Posterior vena cava (tissue), 2 donors: ENCODE results near the gene SUMF2. TPM values are rescaled to one million over a fixed set of nuclear protein-coding genes. Genes with fewer than 3 reads are reported as not detected.
"Not testable (repeated sequence)": the region's sequence is repeated elsewhere in the genome, so short reads cannot be mapped to it uniquely, and the experiment has no call there.

Experiments
- DNase-seq: peaks from one replicate; pipeline ENCODE4 v3.0.0-alpha.2; 2020; ENCODE audit warnings: low spot score
- intact Hi-C, 2 donors: fragments of 100-400 bp; cut with DNase I; formaldehyde crosslinking; loops; one replicate each; pipeline versions ENCODE4 v1.14.1 to v1.14.2; 2022 to 2023
- total RNA-seq, 2 donors: library from RNA; stranded (reverse); fragmentation: NEBNext Ultra II Directional; extraction: Animal tissue kit (Norgen Biotek cat#: 25700); gene quantifications; one replicate each; pipeline ENCODE4 v1.2.1, GENCODE V29; 2021
- donor health status: DM: yes; HTN: yes; CAD: no.
- donor health status: DM: yes; HTN: yes; CAD: no.

Gene SUMF2
- total RNA-seq, 2 donors from 2014 or later: 84.6 to 129 TPM

- intact Hi-C loops: no loop called here
- peak; percentile 99 for DNase-seq
These were observed 12.5 kb upstream of the SUMF2 start, which contains the start of the genes CCT6A and PSPH for GRCh38 chr7:56051339-56052191. CCT6A (plus strand) TSS chr7:56051765; CDS start chr7:56051849, 84 bp downstream. PSPH (minus strand) TSS chr7:56051444; CDS start chr7:56021212, 30,232 bp downstream.

- no peak for DNase-seq
- intact Hi-C loops: no loop called here
These were observed 10.7 kb upstream of the SUMF2 start for GRCh38 chr7:56053379-56053778.

GRCh38 chr7:56053993-56054392, 10.1 kb upstream of the SUMF2 start:
- intact Hi-C loops: no loop called here
- no peak for DNase-seq

- intact Hi-C loops: no loop called here
- DNase-seq: no peak
These were observed 1.7 kb upstream of the SUMF2 start for GRCh38 chr7:56062382-56062781.

GRCh38 chr7:56063500-56063881, 595 bp upstream of the SUMF2 start:
- DNase-seq: no peak
- intact Hi-C loops: no loop called here

- DNase-seq: peak; percentile 48
- intact Hi-C loops: not testable (repeated sequence)
These were observed 2.3 kb downstream of the SUMF2 start for GRCh38 chr7:56066376-56066775.

GRCh38 chr7:56074371-56074791, 10.3 kb downstream of the SUMF2 start:
- intact Hi-C loops: loop anchor here (5.0 to 10.0 kb wide), 2 partner anchors 72 to 110 kb away; partner anchors contain the start of gene NIPSNAP2 (in 1 of the 2)
- peak; percentile 92 for DNase-seq

- DNase-seq: peak; percentile 63
- intact Hi-C loops: loop anchor here in 1 of 2 donors (5.0 to 10.0 kb wide), 2 partner anchors 75 to 113 kb away; partner anchors contain the start of gene NIPSNAP2
These were observed 13.6 kb downstream of the SUMF2 start for GRCh38 chr7:56077681-56078080.

GRCh38 chr7:56078196-56078595, 14.1 kb downstream of the SUMF2 start:
- intact Hi-C loops: loop anchor here in 1 of 2 donors (5.0 to 10.0 kb wide), 2 partner anchors 76 to 113 kb away; partner anchors contain the start of gene NIPSNAP2
- peak; percentile 68 for DNase-seq

GRCh38 chr7:56079450-56080185, 15.5 kb downstream of the SUMF2 start:
- intact Hi-C loops: loop anchor here in 1 of 2 donors (5.0 to 10.0 kb wide), 2 partner anchors 77 to 115 kb away; partner anchors contain the start of gene NIPSNAP2
- peak; percentile 91 for DNase-seq

GRCh38 chr7:56080726-56081435, 16.8 kb downstream of the SUMF2 start:
- DNase-seq: peak; percentile 81
- intact Hi-C loops: not testable (repeated sequence)

GRCh38 chr7:56081626-56082340, 17.7 kb downstream of the SUMF2 start:
- peak; percentile 72 for DNase-seq
- intact Hi-C loops: no loop called here

- peak; percentile 84 for DNase-seq
- intact Hi-C loops: no loop called here
These were observed 19.2 kb downstream of the SUMF2 start for GRCh38 chr7:56083150-56083785.

- peak; percentile 58 for DNase-seq
- intact Hi-C loops: no loop called here
These were observed 22.7 kb downstream of the SUMF2 start for GRCh38 chr7:56086761-56087160.

- DNase-seq: peak; percentile 62
- intact Hi-C loops: no loop called here
These were observed 23.4 kb downstream of the SUMF2 start for GRCh38 chr7:56087445-56087844.

GRCh38 chr7:56091591-56091990, 27.5 kb downstream of the SUMF2 start:
- peak; percentile 87 for DNase-seq
- intact Hi-C loops: no loop called here

- DNase-seq, intact Hi-C loops: not testable (repeated sequence)
These were observed 28.3 kb downstream of the SUMF2 start for GRCh38 chr7:56092388-56092787.
